Measurements from ENCODE around the gene C2CD2.

- TF ChIP-seq, protein P1, sequence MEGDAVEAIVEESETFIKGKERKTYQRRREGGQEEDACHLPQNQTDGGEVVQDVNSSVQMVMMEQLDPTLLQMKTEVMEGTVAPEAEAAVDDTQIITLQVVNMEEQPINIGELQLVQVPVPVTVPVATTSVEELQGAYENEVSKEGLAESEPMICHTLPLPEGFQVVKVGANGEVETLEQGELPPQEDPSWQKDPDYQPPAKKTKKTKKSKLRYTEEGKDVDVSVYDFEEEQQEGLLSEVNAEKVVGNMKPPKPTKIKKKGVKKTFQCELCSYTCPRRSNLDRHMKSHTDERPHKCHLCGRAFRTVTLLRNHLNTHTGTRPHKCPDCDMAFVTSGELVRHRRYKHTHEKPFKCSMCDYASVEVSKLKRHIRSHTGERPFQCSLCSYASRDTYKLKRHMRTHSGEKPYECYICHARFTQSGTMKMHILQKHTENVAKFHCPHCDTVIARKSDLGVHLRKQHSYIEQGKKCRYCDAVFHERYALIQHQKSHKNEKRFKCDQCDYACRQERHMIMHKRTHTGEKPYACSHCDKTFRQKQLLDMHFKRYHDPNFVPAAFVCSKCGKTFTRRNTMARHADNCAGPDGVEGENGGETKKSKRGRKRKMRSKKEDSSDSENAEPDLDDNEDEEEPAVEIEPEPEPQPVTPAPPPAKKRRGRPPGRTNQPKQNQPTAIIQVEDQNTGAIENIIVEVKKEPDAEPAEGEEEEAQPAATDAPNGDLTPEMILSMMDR (IDR thresholded peaks at IDR 0.05) = no peak
- no peak for TF ChIP-seq POLR2A (IDR thresholded peaks at IDR 0.05)
Observed at GRCh38 chr21:41852151-41852928, 101.5 kb downstream of the C2CD2 start.

Data from body of pancreas (tissue), 4 donors.